IMR-90 (cell line): ENCODE data around the gene ANKRD11.

Experiments
- CEBPB ChIP-seq: IDR thresholded peaks from 2 replicates; pipeline ENCODE4 v1.6.1; 2012; ENCODE audit warnings: low read depth, low read length, improper control_type of control experiment
- MXI1 ChIP-seq: IDR thresholded peaks from 2 replicates; pipeline ENCODE4 v1.6.1; 2012; ENCODE audit warnings: low read depth, mild to moderate bottlenecking, low read length, moderate library complexity, borderline replicate concordance
- POLR2A ChIP-seq: IDR thresholded peaks from 2 replicates; pipeline ENCODE4 v1.6.1; 2012; ENCODE audit warnings: mild to moderate bottlenecking, low read depth, low read length
- RAD21 ChIP-seq: IDR thresholded peaks from 2 replicates; pipeline ENCODE4 v1.6.1; 2012; ENCODE audit warnings: low read length, improper control_type of control experiment
- RCOR1 ChIP-seq: IDR thresholded peaks from 2 replicates; pipeline ENCODE4 v1.6.1; 2012; ENCODE audit warnings: mild to moderate bottlenecking, low read length, improper control_type of control experiment; ENCODE audit not compliant: insufficient replicate concordance
- SMC3 ChIP-seq: fragments of 150-350 bp; IDR thresholded peaks from 2 replicates; pipeline ENCODE4 v1.6.1; 2016; ENCODE audit warnings: low read depth, mild to moderate bottlenecking, antibody characterized with exemption, low read length, moderate library complexity
- TF ChIP-seq, protein P1 (sequence below): conservative IDR thresholded peaks from 2 replicates; pipeline ENCODE4 v1.5.1; 2012; ENCODE audit warnings: mild to moderate bottlenecking, low read depth, low read length, improper control_type of control experiment

DNA sequence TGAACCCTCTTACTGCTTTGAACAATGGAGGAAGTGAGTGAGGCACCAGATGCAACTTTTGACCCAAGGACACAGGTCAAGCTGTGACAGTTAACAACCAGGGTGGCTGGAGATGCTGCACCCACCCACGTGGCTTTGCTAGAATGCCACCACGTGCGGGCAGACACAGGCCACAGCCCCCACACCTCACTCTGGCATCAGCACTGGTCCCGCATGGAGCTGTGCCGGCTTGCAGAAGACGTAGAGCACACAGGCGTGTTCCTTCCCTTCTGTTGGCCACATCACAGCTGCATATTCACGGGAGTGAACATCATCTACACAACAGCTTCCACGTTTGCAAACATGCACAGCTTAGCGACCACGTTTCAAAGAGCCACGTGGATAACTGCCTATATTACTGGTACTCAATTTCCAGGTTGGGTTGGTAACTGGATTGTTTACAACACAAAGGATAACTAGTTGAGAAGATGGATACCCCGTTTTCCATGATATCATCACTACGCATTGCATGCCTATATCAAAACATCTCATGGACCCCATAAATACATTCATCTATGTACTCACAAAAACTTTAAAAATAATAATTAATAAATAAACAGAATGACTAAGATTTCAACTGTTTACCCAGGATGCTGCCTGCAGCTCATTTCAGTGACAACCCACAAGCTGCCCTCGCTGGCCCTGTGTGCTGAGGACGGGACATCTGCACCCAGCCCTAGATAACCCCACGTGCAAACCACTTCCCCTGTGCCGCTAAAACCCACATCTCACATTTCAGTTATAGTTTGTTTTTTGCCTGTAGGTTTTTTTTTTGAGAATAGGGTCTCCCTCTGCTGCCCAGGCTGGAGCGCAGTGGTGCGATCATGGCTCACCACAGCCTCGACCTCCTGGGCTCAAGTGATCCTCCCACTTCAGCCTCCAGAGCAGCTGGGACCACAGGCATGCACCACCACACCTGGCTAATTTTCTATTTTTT lies 132.0 kb downstream of the ANKRD11 start:
- TF ChIP-seq, protein P1, sequence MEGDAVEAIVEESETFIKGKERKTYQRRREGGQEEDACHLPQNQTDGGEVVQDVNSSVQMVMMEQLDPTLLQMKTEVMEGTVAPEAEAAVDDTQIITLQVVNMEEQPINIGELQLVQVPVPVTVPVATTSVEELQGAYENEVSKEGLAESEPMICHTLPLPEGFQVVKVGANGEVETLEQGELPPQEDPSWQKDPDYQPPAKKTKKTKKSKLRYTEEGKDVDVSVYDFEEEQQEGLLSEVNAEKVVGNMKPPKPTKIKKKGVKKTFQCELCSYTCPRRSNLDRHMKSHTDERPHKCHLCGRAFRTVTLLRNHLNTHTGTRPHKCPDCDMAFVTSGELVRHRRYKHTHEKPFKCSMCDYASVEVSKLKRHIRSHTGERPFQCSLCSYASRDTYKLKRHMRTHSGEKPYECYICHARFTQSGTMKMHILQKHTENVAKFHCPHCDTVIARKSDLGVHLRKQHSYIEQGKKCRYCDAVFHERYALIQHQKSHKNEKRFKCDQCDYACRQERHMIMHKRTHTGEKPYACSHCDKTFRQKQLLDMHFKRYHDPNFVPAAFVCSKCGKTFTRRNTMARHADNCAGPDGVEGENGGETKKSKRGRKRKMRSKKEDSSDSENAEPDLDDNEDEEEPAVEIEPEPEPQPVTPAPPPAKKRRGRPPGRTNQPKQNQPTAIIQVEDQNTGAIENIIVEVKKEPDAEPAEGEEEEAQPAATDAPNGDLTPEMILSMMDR, result no peak
- TF ChIP-seq MXI1 (no peak), POLR2A (no peak), SMC3 (no peak), RAD21 (no peak), RCOR1 (no peak), CEBPB (no peak)
